Right atrium auricular region (tissue), 2 donors: ENCODE data around the gene ERAL1. TPM values are rescaled to one million over a fixed set of nuclear protein-coding genes. Genes with fewer than 3 reads are reported as not detected.
"Not testable (repeated sequence)": the region's sequence is repeated elsewhere in the genome, so short reads cannot be mapped to it uniquely, and the experiment has no call there.

Experiments used
- DNase-seq: peaks from one replicate; pipeline ENCODE4 v3.0.0-alpha.2; 2019; ENCODE audit warnings: low spot score
- H3K27ac ChIP-seq, 2 donors: fragments of 200-600 bp; sonication (generic); 1 replicate in 1 of 2; 2 replicates in 1 of 2; pipeline ENCODE4 v1.5.1; 2016 to 2019
- H3K27me3 ChIP-seq, 2 donors: fragments of 200-600 bp; sonication (generic); one replicate each; pipeline versions ENCODE4 v1.5.1 to v1.6.0; 2017 to 2019
- H3K36me3 ChIP-seq: fragments of 200-600 bp; sonication (generic); one replicate; pipeline ENCODE4 v1.5.1; 2016
- H3K4me1 ChIP-seq, 2 donors: fragments of 200-600 bp; sonication (generic); one replicate each; pipeline versions ENCODE4 v1.5.1 to v1.6.0; 2017 to 2019
- H3K4me3 ChIP-seq, 2 donors: fragments of 200-600 bp; sonication (generic); 1 replicate in 1 of 2; 2 replicates in 1 of 2; pipeline ENCODE4 v1.5.1; 2017 to 2019; ENCODE audit warnings: mild to moderate bottlenecking in 1 of 2, moderate library complexity in 1 of 2
- H3K9me3 ChIP-seq, 2 donors: fragments of 200-600 bp; sonication (generic); one replicate each; pipeline ENCODE4 v1.5.1; 2019
- total RNA-seq, 2 donors: library from RNA; depleted of rRNA; stranded (reverse); fragments of >200 nt; gene quantifications; one replicate each; pipeline ENCODE4 v1.1.0, GENCODE V29; 2016
- TF ChIP-seq, protein P1 (sequence below), 2 donors: fragments of 200-600 bp; sonication (generic); IDR thresholded peaks; one replicate each; pipeline ENCODE4 v1.5.1; 2019; ENCODE audit warnings: antibody characterized with exemption in 2 of 2

ERAL1 gene
- total RNA-seq, 2 donors from 2014 or later = 32.0 to 51.4 TPM

DNA sequence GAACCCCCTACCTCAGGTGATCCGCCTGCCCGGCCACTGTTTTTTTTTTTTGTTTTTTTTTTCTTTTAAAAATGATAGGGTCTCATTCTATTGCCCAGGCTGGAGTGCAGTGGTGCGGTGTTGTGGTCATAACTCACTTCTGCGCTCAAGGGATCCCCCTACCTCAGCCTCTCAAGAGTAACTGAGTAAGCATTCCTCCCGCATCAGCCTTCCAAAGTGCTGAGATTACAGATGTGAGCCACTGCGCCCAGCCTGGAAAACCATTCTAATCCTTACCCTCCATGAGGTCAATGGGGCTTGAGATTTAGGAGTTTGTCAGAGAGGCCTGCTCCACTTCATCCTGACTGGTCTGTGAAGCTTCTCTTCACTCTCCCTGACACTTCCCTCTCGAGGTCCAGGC, 12.5 kb downstream of the ERAL1 start:
- H3K4me3 ChIP-seq = no peak overlapping the region
- H3K27me3 ChIP-seq = no peaks in the 10 kb centered on the region
- no peaks in the 10 kb centered on the region for H3K4me1 ChIP-seq
- TF ChIP-seq, protein P1, sequence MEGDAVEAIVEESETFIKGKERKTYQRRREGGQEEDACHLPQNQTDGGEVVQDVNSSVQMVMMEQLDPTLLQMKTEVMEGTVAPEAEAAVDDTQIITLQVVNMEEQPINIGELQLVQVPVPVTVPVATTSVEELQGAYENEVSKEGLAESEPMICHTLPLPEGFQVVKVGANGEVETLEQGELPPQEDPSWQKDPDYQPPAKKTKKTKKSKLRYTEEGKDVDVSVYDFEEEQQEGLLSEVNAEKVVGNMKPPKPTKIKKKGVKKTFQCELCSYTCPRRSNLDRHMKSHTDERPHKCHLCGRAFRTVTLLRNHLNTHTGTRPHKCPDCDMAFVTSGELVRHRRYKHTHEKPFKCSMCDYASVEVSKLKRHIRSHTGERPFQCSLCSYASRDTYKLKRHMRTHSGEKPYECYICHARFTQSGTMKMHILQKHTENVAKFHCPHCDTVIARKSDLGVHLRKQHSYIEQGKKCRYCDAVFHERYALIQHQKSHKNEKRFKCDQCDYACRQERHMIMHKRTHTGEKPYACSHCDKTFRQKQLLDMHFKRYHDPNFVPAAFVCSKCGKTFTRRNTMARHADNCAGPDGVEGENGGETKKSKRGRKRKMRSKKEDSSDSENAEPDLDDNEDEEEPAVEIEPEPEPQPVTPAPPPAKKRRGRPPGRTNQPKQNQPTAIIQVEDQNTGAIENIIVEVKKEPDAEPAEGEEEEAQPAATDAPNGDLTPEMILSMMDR (IDR thresholded peaks at IDR 0.05) = no peak
- DNase-seq = no peak
- no peaks in the 10 kb centered on the region for H3K9me3 ChIP-seq
- H3K36me3 ChIP-seq = no peaks in the 10 kb centered on the region
- H3K27ac ChIP-seq = no peak overlapping the region

DNA sequence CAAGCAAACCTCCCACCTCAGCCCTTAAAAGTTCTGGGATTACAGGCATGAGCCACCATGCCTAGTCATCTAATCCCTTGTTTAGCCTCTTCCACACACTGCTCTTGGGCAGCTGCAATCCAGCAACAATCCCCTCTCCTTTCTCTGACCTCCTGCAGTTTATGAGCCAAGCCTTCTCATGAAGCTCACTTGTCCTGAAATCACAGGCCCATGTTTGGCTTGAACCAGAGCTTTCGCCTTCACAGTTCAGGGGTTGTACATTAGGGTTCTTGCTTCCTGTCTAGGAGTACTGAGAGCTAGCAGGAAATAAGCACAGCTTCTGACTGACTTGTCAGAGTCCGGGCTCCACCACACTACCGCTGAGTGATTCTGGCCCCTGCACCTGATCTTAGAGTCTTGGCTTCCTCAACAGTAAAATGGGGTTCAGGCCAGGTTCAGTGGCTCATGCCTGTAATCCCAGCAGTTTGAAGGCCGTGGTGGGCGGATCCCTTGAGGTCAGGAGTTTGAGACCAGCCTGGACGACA, 16.3 kb downstream of the ERAL1 start:
- DNase-seq = no peak
- Histone ChIP-seq H3K4me3 (no peak overlapping the region), H3K4me1 (no peaks in the 10 kb centered on the region), H3K36me3 (no peaks in the 10 kb centered on the region), H3K27me3 (no peaks in the 10 kb centered on the region), H3K9me3 (no peaks in the 10 kb centered on the region), H3K27ac (no peak overlapping the region)
- TF ChIP-seq, protein P1 (IDR thresholded peaks at IDR 0.05) = no peak

DNA sequence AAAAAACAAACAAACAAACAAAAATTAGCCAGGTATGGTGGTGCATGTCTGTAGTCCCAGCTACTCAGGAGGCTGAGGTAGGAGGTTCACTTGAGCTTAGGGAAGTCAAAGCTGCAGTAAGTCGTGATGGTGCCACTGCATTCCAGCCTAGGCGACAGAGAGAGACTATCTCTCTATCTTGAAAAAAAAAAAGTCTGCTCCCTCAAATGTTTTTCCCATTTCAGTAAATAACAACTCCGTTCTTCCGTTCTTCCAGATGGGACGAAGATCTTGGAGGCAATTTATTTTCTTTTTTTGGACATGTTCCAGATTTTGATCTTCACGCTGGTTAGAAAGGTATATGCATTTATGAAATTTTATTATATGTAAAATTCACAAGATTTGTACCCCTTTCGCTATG, 19.0 kb downstream of the ERAL1 start:
- DNase-seq = no peak
- Histone ChIP-seq H3K9me3 (no peaks in the 10 kb centered on the region), H3K27ac (no peak overlapping the region), H3K4me3 (no peak overlapping the region), H3K4me1 (no peaks in the 10 kb centered on the region), H3K27me3 (no peaks in the 10 kb centered on the region), H3K36me3 (peaks cover 4% of the 10 kb centered on the region)
- TF ChIP-seq, protein P1 (IDR thresholded peaks at IDR 0.05) = no peak

DNA sequence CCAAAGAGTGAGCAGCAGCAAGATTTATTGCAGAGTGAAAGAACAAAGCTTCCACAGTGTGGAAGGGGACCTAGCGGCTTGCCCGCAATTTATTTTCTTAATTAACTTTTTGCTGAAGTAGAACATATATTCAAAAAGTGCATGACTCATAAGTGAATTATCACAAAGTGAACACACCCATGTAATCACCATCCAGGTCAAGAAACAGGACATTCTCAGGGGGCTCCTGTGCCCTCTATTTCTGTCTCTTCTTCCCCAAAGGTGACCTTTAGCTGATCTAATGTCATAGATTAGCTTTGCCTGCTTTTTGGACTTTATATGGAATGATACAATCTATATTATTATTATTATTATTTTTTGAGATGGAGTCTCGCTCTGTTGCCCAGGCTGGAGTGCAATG, 19.9 kb downstream of the ERAL1 start:
- TF ChIP-seq, protein P1 (IDR thresholded peaks at IDR 0.05) = no peak
- no peak overlapping the region for H3K27ac ChIP-seq
- no peaks in the 10 kb centered on the region for H3K27me3 ChIP-seq
- H3K4me1 ChIP-seq = no peaks in the 10 kb centered on the region
- H3K9me3 ChIP-seq = no peaks in the 10 kb centered on the region
- no peak for DNase-seq
- no peak overlapping the region for H3K4me3 ChIP-seq
- peaks cover 13% of the 10 kb centered on the region for H3K36me3 ChIP-seq

DNA sequence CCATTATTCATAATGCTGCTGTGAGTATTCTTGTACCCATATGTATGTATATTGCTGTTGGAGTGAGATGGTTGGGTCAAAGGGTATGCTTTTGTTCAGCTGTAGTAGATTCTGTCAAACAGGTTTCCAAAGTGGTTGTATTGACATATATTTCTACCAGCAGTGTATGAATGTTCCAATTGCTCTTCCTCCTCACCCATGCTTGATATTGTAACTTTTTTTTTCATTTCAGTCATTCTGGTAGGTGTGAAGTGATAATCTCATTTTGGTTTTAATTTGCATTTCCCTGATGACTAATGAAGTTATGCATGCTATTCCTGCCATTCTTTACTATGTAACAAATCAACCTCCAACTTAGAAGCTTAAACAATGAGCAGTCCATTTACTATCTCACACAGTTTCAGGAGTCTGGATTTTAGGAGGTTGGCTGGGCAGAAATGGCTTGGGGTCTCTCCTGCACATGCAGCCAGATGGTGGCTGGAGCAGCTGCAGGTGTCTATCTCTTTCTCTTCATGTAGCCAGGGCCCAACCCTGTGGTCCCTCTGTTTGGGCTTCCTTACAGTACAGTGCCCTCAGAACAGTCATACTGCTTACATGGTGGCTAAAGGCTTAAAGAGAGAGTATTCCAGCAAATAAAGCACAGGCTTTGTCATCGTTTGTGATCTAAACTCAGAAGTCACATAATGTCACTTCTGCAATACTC, 21.2 kb downstream of the ERAL1 start:
- no peaks in the 10 kb centered on the region for H3K27me3 ChIP-seq
- H3K9me3 ChIP-seq = no peaks in the 10 kb centered on the region
- no peak for DNase-seq
- TF ChIP-seq, protein P1 (IDR thresholded peaks at IDR 0.05) = no peak
- H3K27ac ChIP-seq = no peak overlapping the region
- no peaks in the 10 kb centered on the region for H3K4me1 ChIP-seq
- no peak overlapping the region for H3K4me3 ChIP-seq
- peaks cover 26% of the 10 kb centered on the region for H3K36me3 ChIP-seq

DNA sequence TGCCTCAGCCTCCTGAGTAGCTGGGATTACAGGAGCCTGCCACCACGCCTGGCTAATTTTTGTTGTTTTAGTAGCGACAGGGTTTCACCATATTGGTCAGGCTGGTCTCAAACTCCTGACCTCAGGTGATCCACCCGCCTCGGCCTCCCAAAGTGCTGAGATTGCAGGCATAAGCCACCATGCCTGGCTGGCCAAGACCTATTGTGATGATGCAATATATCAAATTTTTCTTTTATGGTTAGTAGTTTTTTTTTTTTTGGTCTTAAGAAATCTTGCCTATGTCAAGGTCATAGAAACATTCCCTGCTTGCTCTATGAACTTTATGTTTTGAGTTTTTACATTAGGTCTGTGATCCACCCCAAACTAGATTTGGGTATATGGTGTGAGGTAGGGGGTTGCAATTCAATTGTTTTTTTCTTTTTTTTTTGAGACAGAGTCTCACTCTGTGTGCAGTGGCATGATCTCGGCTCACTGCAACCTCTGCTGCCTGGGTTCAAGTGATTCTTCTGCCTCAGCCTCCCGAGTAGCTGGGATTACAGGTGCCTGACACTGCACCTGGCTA, 22.4 kb downstream of the ERAL1 start:
- H3K9me3 ChIP-seq, H3K27ac ChIP-seq, H3K4me3 ChIP-seq, H3K27me3 ChIP-seq, H3K4me1 ChIP-seq, DNase-seq: not testable (repeated sequence)
- peaks cover 38% of the 10 kb centered on the region for H3K36me3 ChIP-seq
